G401.6 (cell line): Measurements from ENCODE around the gene SPRY2.
"Not testable (repeated sequence)": the region's sequence is repeated elsewhere in the genome, so short reads cannot be mapped to it uniquely, and the experiment has no call there.

ENCODE experiments used
- FAIRE-seq: peaks from 2 replicates; lab custom pipeline; 2012; peaks lifted over from hg19 to GRCh38; lab: Jason Lieb, UNC

The SPRY2 gene

DNA sequence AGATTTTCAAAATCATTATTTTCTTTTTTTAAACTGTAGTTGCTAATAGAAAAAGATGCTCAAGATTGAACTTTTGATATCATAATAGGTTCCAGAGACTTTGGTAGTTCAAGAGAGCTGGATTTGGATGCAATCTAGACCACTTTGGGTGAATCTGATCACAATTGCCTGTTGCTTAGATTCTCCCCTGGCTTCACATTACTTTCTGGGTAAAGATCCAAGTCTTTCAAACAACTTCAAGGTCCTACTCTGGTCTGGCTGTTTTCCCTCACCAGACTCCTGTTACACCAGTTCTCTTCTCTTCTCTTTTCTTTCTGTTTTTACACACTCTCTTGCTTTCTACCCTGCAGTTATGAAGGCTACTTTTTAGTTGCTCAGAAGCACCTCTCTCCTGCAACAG is 7.4 kb upstream of the SPRY2 start:
- FAIRE-seq = no peak

- FAIRE-seq = no peak
These were observed 5.0 kb upstream of the SPRY2 start for GRCh38 chr13:80345771-80346510.

DNA sequence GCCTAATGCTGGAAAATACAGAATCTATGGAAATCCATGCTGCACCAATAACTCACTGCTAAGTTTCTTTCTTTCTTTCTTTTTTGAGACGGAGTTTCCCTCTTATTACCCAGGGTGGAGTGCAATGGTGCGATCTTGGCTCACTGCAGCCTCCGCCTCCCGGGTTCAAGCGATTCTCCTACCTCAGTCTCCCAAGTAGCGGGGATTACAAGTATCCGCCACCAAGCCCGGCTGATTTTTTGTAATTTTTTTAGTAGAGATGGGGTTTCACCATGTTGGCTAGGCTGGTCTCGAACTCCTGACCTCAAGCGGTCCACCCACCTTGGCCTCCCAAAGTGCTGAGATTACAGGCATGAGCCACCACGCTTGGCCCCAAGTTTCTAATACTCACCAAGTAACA is 3.1 kb upstream of the SPRY2 start:
- not testable (repeated sequence) for FAIRE-seq

DNA sequence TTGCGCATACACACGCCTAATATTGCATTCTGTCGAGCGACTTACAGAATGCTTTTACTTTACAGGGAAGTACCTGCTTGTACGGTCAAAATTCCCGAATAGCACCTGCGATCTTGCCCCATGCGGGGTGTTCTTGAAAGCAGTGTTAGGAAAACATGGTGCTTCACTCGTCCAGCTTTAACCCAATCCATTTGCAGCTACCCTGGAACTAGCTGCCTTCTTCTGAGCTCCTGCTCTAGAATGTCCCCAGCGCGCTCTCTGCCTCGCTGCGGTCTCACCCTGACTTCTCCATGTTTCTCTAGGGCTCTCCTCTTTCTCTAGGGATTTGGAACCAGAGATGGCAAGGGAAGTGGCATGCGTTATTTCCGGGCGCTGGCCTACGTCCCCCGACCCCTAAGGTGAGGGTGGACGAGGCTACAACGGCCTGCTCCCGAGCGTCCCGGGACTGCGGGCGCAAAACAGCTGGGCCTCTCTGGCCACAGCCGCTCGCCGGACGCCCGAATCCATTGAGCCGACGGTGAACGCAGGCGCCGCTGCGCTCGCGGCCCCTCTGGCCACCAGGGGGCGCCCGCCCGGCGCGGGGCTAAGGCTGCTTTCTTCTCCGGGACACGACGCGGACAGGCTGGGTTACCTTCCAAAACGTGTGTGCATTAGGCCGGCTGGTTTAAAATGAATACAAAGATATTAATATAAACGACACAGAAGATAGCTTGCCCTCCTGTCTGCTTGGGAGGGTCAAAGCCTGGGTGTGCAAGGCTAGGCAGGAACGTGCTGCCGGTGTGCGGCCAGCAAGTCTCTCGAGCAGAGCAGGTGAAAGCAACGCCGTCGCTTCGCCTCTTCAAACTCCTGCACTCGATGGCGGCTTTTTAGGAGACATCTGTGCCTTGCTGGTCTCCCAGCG is 1.8 kb upstream of the SPRY2 start:
- no peak for FAIRE-seq

DNA sequence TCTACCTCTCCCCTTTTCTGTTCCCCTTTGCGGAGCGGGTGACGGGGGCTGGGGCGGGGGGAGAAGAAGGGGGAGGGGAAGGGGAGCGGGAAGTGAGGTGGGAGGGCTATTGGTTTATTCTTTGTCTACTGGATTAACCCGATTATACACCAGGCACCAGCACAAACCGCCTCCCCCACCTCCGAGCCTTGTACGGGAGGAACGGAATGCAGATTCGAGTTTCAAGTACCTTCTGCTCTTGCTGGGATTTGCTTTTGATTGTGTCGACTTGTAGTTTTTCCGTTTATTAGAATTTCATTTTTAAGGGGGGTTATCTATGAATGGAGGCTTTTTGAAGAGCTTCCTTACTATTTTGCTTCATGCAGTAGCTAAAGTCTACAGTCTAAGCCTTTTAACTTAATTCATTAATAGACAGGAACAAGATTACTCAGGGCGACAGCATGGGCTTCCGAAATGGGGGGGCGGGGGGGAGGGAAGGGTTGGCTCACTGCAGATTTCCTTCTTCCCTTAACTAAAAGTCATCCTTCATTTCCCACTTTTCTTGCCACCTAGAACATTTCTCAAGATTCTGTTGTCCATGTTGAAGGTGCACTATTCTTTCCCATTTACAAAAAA is 937 bp upstream of the SPRY2 start:
- no peak for FAIRE-seq

- FAIRE-seq = no peak
These were observed 250 bp downstream of the SPRY2 start for GRCh38 chr13:80340651-80341100.

GRCh38 chr13:80339912-80340650 is 845 bp downstream of the SPRY2 start:
- no peak for FAIRE-seq

- FAIRE-seq = no peak
These were observed 1.4 kb downstream of the SPRY2 start for GRCh38 chr13:80339563-80339911.

- FAIRE-seq = no peak
These were observed 2.0 kb downstream of the SPRY2 start for GRCh38 chr13:80338781-80339562.

- FAIRE-seq = no peak
These were observed 3.4 kb downstream of the SPRY2 start for GRCh38 chr13:80337288-80338081.

GRCh38 chr13:80336776-80337287 is 4.1 kb downstream of the SPRY2 start:
- no peak for FAIRE-seq

DNA sequence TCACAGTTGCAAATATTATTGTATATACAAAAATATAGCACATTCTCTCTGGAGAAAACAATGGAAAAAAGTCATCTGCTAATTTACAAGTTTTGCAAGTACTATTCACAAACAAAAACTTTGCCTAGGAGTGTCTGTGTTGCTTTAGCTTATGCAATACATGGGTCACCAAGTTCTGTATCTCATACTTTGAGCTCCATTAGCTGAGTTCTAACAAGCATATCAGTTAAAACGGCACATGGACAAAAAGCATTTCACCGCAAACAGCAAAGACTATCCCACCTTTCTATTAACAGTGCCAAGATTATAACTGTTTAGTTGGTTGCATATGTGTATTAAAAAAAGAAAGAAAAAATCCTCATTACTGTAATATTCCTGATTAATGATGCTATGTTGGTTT is 4.6 kb downstream of the SPRY2 start:
- FAIRE-seq = no peak

GRCh38 chr13:80334597-80335260 is 6.2 kb downstream of the SPRY2 start:
- FAIRE-seq = no peak

- no peak for FAIRE-seq
These were observed 8.9 kb downstream of the SPRY2 start for GRCh38 chr13:80331984-80332383.

- FAIRE-seq = no peak
These were observed 11.7 kb downstream of the SPRY2 start for GRCh38 chr13:80329250-80329649.

GRCh38 chr13:80319004-80319403 is 21.9 kb downstream of the SPRY2 start:
- FAIRE-seq = no peak

DNA sequence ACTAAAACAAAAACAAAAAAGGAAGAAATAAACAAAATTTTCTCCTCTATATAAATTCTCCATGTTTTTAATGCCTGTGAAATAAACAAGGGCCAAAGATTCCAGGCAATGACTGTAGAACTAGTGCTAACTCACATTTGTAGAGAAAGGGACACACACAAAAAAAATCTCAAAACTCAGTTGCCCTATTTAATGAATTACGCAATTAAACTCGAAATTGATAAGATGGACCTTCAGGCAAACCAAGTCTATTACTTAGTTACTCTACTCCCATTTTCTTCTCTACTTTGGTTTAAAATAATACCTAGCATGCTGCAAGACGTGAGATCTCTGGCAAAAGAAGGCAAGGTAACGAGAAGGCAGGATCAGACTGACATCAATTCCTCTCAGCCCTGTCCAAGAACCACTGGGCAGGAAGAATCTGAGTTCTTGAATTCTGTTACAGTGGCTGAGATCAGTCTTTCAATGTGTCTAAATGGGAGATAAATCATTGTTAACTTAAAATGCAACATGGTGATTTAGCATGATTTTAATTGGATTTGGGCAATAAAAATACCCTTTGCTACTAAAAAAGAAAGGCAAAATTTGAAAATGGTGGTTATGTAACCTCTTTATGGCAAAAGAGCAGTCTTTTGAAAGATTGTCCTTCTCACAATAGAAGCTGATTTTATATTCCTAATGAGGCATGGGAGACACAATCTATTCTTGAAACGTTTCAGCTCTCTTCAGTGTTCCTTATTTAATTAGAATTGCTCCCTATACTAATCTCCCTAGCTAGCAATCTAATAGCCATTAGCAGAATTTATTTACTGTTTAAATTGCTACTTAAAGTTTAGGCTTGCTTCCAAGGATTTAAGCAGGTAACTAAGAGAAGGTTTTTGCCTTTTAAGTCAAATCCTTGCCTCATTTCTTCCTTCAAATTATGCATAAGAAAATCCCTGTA is 25.9 kb downstream of the SPRY2 start:
- FAIRE-seq = no peak

DNA sequence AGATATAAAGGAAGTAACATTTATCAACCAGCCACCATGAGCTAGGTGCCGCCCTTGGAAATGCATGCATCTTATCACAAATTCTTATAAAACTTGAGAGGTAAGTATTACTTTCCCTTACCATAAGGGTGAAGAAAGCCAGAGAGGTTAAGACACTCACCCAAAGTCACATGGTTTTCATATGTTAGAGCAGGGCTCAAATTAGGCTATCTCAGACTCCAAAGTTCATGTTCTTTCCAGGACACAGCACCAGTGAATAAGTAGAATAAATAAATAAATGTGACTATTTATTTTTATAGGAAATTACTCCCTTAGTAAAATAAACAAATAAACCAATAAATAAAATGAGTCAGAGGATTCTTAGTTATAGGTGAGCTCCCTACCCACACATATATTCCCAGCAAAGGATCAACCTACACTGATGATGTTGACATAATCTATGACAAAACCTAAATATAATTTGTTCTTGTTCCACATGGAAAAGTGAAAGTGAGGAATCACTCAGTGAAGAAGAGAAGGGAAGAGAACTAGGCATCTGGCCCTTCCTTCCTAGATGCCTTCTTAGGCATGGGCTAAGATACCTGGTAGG is 27.2 kb downstream of the SPRY2 start:
- FAIRE-seq = no peak
